IMR-90 (cell line): ENCODE data around the gene DCC. TPM values are rescaled to one million over a fixed set of nuclear protein-coding genes. Genes with fewer than 3 reads are reported as not detected.

ENCODE experiments used
- ATAC-seq: fragments of 200-7000 bp; cut with Tn5 transposase; 2 replicates; pipeline ENCODE4 v1.9.1; 2020; ENCODE audit warnings: low read depth, mild to moderate bottlenecking, moderate library complexity
- BruUV-seq: library from RNA; stranded (reverse); fragments of 400-500 nt; replicated peaks from 2 replicates; lab custom pipeline; 2021; lab: Mats Ljungman, UMichigan
- CTCF ChIA-PET: fragments of 300-600 bp; formaldehyde crosslinking; extraction: SDS; loops from one replicate; lab custom pipeline; 2021; ENCODE audit warnings: antibody characterized with exemption; lab: Yijun Ruan, JAX
- POLR2A ChIA-PET: fragments of 300-600 bp; sonication (Branson Sonifier 250); formaldehyde crosslinking; loops from one replicate; lab custom pipeline; 2022; ENCODE audit warnings: antibody characterized with exemption; ENCODE audit not compliant: unreplicated experiment; lab: Charles Lee
- DNase-seq: peaks from one replicate; pipeline ENCODE4 v3.0.0; 2013
- H2AFZ ChIP-seq: replicated peaks from 2 replicates; pipeline ENCODE3; 2013; ENCODE audit warnings: low read length, mild to moderate bottlenecking; ENCODE audit not compliant: poor library complexity
- H2AK5ac ChIP-seq: 2 replicates; pipeline ENCODE4 v1.6.1; 2013; ENCODE audit warnings: low read depth, low read length, inconsistent platforms
- H2AK9ac ChIP-seq: replicated peaks from 2 replicates; pipeline ENCODE3; 2013; ENCODE audit warnings: mild to moderate bottlenecking, low read depth, low read length, moderate library complexity; ENCODE audit not compliant: poor library complexity
- H2BK120ac ChIP-seq: 2 replicates; pipeline ENCODE4 v1.6.1; 2013; ENCODE audit warnings: low read depth, low read length, inconsistent platforms
- H2BK15ac ChIP-seq: 3 replicates; pipeline ENCODE4 v1.6.1; 2013; ENCODE audit warnings: low read depth, low read length, inconsistent platforms
- H2BK20ac ChIP-seq: 2 replicates; pipeline ENCODE4 v1.6.1; 2013; ENCODE audit warnings: low read depth, mild to moderate bottlenecking, inconsistent platforms, low read length, moderate library complexity
- H2BK5ac ChIP-seq: 2 replicates; pipeline ENCODE4 v1.6.1; 2013; ENCODE audit warnings: mild to moderate bottlenecking, low read depth, low read length, inconsistent platforms; ENCODE audit not compliant: poor library complexity, severe bottlenecking
- H3K14ac ChIP-seq: replicated peaks from 2 replicates; pipeline ENCODE4 v1.6.1; 2013; ENCODE audit warnings: low read depth, low read length, inconsistent platforms
- H3K18ac ChIP-seq: 2 replicates; pipeline ENCODE4 v1.6.1; 2013; ENCODE audit warnings: low read depth, low read length, control low read depth
- H3K23ac ChIP-seq: 2 replicates; pipeline ENCODE4 v1.6.1; 2013; ENCODE audit warnings: low read depth, low read length, inconsistent platforms
- H3K27ac ChIP-seq: 2 replicates; pipeline ENCODE4 v1.5.1; 2013; ENCODE audit warnings: mild to moderate bottlenecking, control low read depth, low read length; ENCODE audit not compliant: insufficient read depth
- H3K27me3 ChIP-seq: 2 replicates; pipeline ENCODE4 v1.6.1; 2013; ENCODE audit warnings: low read length; ENCODE audit not compliant: control insufficient read depth, insufficient read depth
- H3K36me3 ChIP-seq: 2 replicates; pipeline ENCODE4 v1.6.1; 2013; ENCODE audit warnings: low read length, mixed read lengths; ENCODE audit not compliant: control insufficient read depth, insufficient read depth
- H3K4ac ChIP-seq: 2 replicates; pipeline ENCODE4 v1.6.1; 2013; ENCODE audit warnings: low read depth, low read length, inconsistent platforms
- H3K4me1 ChIP-seq: 2 replicates; pipeline ENCODE4 v1.6.1; 2013; ENCODE audit warnings: low read length, mixed read lengths; ENCODE audit not compliant: control insufficient read depth, insufficient read depth
- H3K4me2 ChIP-seq: 2 replicates; pipeline ENCODE4 v1.6.1; 2013; ENCODE audit warnings: low read depth, mild to moderate bottlenecking, control low read depth, low read length, moderate library complexity
- H3K4me3 ChIP-seq: 2 replicates; pipeline ENCODE4 v1.5.1; 2013; ENCODE audit warnings: low read depth, mild to moderate bottlenecking, control low read depth, low read length, moderate library complexity; ENCODE audit not compliant: insufficient read depth
- H3K56ac ChIP-seq: 2 replicates; pipeline ENCODE4 v1.6.1; 2013; ENCODE audit warnings: low read length, inconsistent platforms; ENCODE audit not compliant: insufficient read depth; ENCODE audit errors: extremely low read depth
- H3K79me1 ChIP-seq, 2 experiments: 2 replicates each; pipeline ENCODE4 v1.6.1; 2013; ENCODE audit warnings: low read length in 2 of 2, inconsistent platforms in 1 of 2, low read depth in 1 of 2
- H3K9ac ChIP-seq: 2 replicates; pipeline ENCODE4 v1.6.1; 2013; ENCODE audit warnings: low read depth, low read length, control low read depth
- H3K9me1 ChIP-seq: 2 replicates; pipeline ENCODE4 v1.6.1; 2013; ENCODE audit warnings: low read length, inconsistent platforms; ENCODE audit not compliant: insufficient read depth
- H3K9me3 ChIP-seq: 2 replicates; pipeline ENCODE4 v1.6.1; 2013; ENCODE audit warnings: low read length; ENCODE audit not compliant: control insufficient read depth, insufficient read depth
- H4K20me1 ChIP-seq: 2 replicates; pipeline ENCODE4 v1.6.1; 2013; ENCODE audit warnings: low read length, inconsistent platforms; ENCODE audit not compliant: insufficient read depth
- H4K5ac ChIP-seq: 2 replicates; pipeline ENCODE4 v1.6.1; 2013; ENCODE audit warnings: mild to moderate bottlenecking, low read depth, low read length, control low read depth
- H4K8ac ChIP-seq, 2 experiments: 2 replicates each; pipeline ENCODE4 v1.6.1; 2013; ENCODE audit warnings: low read depth in 2 of 2, low read length in 2 of 2, control low read depth in 1 of 2, inconsistent platforms in 1 of 2
- H4K91ac ChIP-seq: 2 replicates; pipeline ENCODE4 v1.6.1; 2013; ENCODE audit warnings: low read depth, low read length, inconsistent platforms; ENCODE audit not compliant: insufficient read depth
- BHLHE40 ChIP-seq: fragments of 150-350 bp; IDR thresholded peaks from 2 replicates; pipeline ENCODE4 v1.6.1; 2016; ENCODE audit warnings: mild to moderate bottlenecking, low read depth, low read length
- CEBPB ChIP-seq: IDR thresholded peaks from 2 replicates; pipeline ENCODE4 v1.6.1; 2012; ENCODE audit warnings: low read depth, low read length, improper control_type of control experiment
- CHD1 ChIP-seq: IDR thresholded peaks from 2 replicates; pipeline ENCODE4 v1.6.1; 2012; ENCODE audit warnings: low read depth, low read length, improper control_type of control experiment
- CTCF ChIP-seq: conservative IDR thresholded peaks from 2 replicates; pipeline ENCODE4 v1.5.1; 2012; ENCODE audit warnings: mild to moderate bottlenecking, low read depth, low read length, improper control_type of control experiment
- ELK1 ChIP-seq: fragments of 150-350 bp; IDR thresholded peaks from 2 replicates; pipeline ENCODE4 v1.6.1; 2016; ENCODE audit warnings: low read depth, mild to moderate bottlenecking, low read length, moderate library complexity, borderline replicate concordance
- FOS ChIP-seq: fragments of 150-350 bp; IDR thresholded peaks from 2 replicates; pipeline ENCODE4 v1.6.1; 2016; ENCODE audit warnings: low read depth, low read length
- MAFK ChIP-seq: IDR thresholded peaks from 2 replicates; pipeline ENCODE4 v1.6.1; 2012; ENCODE audit warnings: low read depth, low read length, improper control_type of control experiment
- MAZ ChIP-seq: IDR thresholded peaks from 2 replicates; pipeline ENCODE4 v1.6.1; 2012; ENCODE audit warnings: low read depth, mild to moderate bottlenecking, low read length, improper control_type of control experiment, moderate library complexity, borderline replicate concordance
- MXI1 ChIP-seq: IDR thresholded peaks from 2 replicates; pipeline ENCODE4 v1.6.1; 2012; ENCODE audit warnings: low read depth, mild to moderate bottlenecking, low read length, moderate library complexity, borderline replicate concordance
- NFE2L2 ChIP-seq: fragments of 150-350 bp; IDR thresholded peaks from 2 replicates; pipeline ENCODE4 v1.6.1; 2016; ENCODE audit warnings: low read depth, mild to moderate bottlenecking, low read length
- POLR2A ChIP-seq: IDR thresholded peaks from 2 replicates; pipeline ENCODE4 v1.6.1; 2012; ENCODE audit warnings: mild to moderate bottlenecking, low read depth, low read length
- RAD21 ChIP-seq: IDR thresholded peaks from 2 replicates; pipeline ENCODE4 v1.6.1; 2012; ENCODE audit warnings: low read length, improper control_type of control experiment
- RCOR1 ChIP-seq: IDR thresholded peaks from 2 replicates; pipeline ENCODE4 v1.6.1; 2012; ENCODE audit warnings: mild to moderate bottlenecking, low read length, improper control_type of control experiment; ENCODE audit not compliant: insufficient replicate concordance
- RFX5 ChIP-seq: IDR thresholded peaks from 2 replicates; pipeline ENCODE4 v1.8.0; 2012; ENCODE audit warnings: low read depth, mild to moderate bottlenecking, low read length, moderate library complexity
- SMC3 ChIP-seq: fragments of 150-350 bp; IDR thresholded peaks from 2 replicates; pipeline ENCODE4 v1.6.1; 2016; ENCODE audit warnings: low read depth, mild to moderate bottlenecking, antibody characterized with exemption, low read length, moderate library complexity
- USF2 ChIP-seq: fragments of 150-350 bp; IDR thresholded peaks from 2 replicates; pipeline ENCODE4 v1.6.1; 2017; ENCODE audit warnings: mild to moderate bottlenecking, antibody characterized with exemption, low read length, low read depth
- WGBS, 2 experiments: methylation state at CpG; one replicate each; pipeline versions ENCODE4 v1.1.5 to v1.1.7; 2013; ENCODE audit warnings: missing lambda C conversion rate in 2 of 2; ENCODE audit not compliant: insufficient read length in 1 of 2; ENCODE audit errors: extremely low coverage in 2 of 2; 5-methylcytosine and 5-hydroxymethylcytosine counted together
- dilution Hi-C: fragments of 300-500 bp; cut with HindIII; formaldehyde crosslinking; loops from one replicate; pipeline ENCODE4 v1.14.3; 2018; ENCODE audit warnings: low sequenced_read_pairs; ENCODE audit not compliant: unreplicated experiment
- in situ Hi-C: fragments of 300-500 bp; cut with MboI; formaldehyde crosslinking; loops from 3 replicates; pipeline ENCODE4 v1.14.3; 2019; ENCODE audit warnings: low sequenced_read_pairs, inconsistent platforms, mixed read lengths
- intact Hi-C: fragments of 100-400 bp; cut with micrococcal nuclease; formaldehyde crosslinking; loops from 2 replicates; pipeline ENCODE4 v1.10.0; 2022
- polyA plus RNA-seq, 3 experiments: library from polyadenylated mRNA; depleted of rRNA; stranded (reverse); fragments of >200 nt; gene quantifications; 2 replicates each; pipeline ENCODE4 v1.2.3, GENCODE V29; 2012; ENCODE audit warnings: low replicate concordance in 1 of 3
- total RNA-seq: library from RNA; depleted of rRNA; stranded (reverse); fragments of >200 nt; gene quantifications from 2 replicates; pipeline ENCODE4 v1.2.3, GENCODE V29; 2012

DCC gene
- total and polyA plus RNA-seq, 2 of the 4 experiments (the other 2 are of a cell fraction), result 0.31 to 0.54 TPM

- no TSS peak for BruUV-seq
- no peak overlapping the region for H2BK20ac ChIP-seq
- H3K4me2 ChIP-seq, result no peak overlapping the region
- no peak overlapping the region for H3K23ac ChIP-seq
- no peaks in the 10 kb centered on the region for H3K9me1 ChIP-seq
- H3K56ac ChIP-seq, result no peak overlapping the region
- no peak overlapping the region for H2AFZ ChIP-seq
- no peak overlapping the region for H4K91ac ChIP-seq
- no peak overlapping the region for H4K8ac ChIP-seq
- no peak for ATAC-seq
- peaks cover 14% of the 10 kb centered on the region for H3K9me3 ChIP-seq
- H3K79me1 ChIP-seq, result no peaks in the 10 kb centered on the region
- H4K5ac ChIP-seq, result no peak overlapping the region
- no peak overlapping the region for H2BK120ac ChIP-seq
- H3K4me3 ChIP-seq, result no peak overlapping the region
- no peaks in the 10 kb centered on the region for H4K20me1 ChIP-seq
- H2AK5ac ChIP-seq, result no peak overlapping the region
- WGBS, 2 experiments, result 27% methylated on average over 2 of the region's 5 CpGs; no CpG with 5 or more reads in 1 of the 2 experiments
- H3K18ac ChIP-seq, result no peak overlapping the region
- no peak overlapping the region for H2AK9ac ChIP-seq
- DNase-seq, result no peak
- ChIA-PET POLR2A (no interaction called here), CTCF (no interaction called here)
- TF ChIP-seq MAFK (no peak), RFX5 (no peak), BHLHE40 (no peak), MAZ (no peak), CTCF (no peak), CHD1 (no peak), POLR2A (no peak), RAD21 (no peak), NFE2L2 (no peak), FOS (no peak), ELK1 (no peak), USF2 (no peak), CEBPB (no peak), RCOR1 (no peak), MXI1 (no peak), SMC3 (no peak)
- intact Hi-C loops, result no loop called here
- H2BK5ac ChIP-seq, result no peak overlapping the region
- no peak overlapping the region for H3K4ac ChIP-seq
- dilution Hi-C loops, result no loop called here
- no peak overlapping the region for H2BK15ac ChIP-seq
- no peak overlapping the region for H3K27ac ChIP-seq
- H3K14ac ChIP-seq, result no peak overlapping the region
- in situ Hi-C loops, result no loop called here
- no peaks in the 10 kb centered on the region for H3K27me3 ChIP-seq
- no peak overlapping the region for H3K9ac ChIP-seq
- no peaks in the 10 kb centered on the region for H3K4me1 ChIP-seq
- H3K36me3 ChIP-seq, result no peaks in the 10 kb centered on the region
Measured at GRCh38 chr18:53148123-53148522, 808.1 kb downstream of the DCC start.
